Stimulated activated CD4-positive, alpha-beta T cell treated with anti-CD3 and anti-CD28 coated beads, Interleukin-4, amount 100 ng/mL, for 1 hour (primary cell): ENCODE data around the gene CCNK.

Source experiments
- DNase-seq: peaks from one replicate; pipeline ENCODE4 v3.0.0-alpha.2; 2020

CCNK gene

GRCh38 chr14:99467336-99468078 is 13.7 kb upstream of the CCNK start:
- no peak for DNase-seq

- DNase-seq, result no peak
These were observed 13.1 kb upstream of the CCNK start for GRCh38 chr14:99468081-99468480.

DNA sequence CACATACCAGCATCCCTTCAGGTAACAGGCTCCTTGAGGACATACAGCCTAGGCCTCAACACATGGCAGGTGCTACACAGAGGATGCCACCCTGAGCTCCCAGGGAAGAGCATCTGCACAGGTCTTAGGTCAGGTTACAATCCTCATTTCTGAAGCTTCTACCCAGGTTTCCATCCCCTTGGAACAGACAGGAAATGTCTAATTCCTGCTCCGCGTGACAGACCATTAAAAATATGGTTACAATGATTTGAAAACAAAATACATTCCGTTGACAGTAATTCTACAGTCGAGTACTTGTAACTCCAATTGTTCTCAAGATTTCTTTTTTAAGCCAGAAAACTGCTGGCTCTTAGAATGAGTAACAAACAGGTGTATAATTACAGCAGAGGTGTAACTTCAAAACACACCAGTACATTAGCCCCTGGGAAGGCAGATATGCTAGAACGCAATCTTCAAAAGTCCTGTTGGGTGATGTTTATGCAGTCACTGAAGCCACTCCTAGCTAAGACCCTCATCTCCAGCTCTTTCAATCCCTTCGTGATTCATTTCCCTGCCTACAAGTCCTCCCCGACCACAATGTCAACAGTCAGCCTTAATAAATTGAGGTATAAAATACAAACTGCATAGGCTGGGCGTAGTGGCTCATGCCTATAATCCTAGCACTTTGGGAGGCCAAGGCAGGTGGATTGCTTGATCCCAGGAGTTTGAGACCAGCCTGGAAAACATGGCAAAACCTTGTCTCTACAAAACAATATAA is 12.2 kb upstream of the CCNK start:
- DNase-seq, result no peak

DNA sequence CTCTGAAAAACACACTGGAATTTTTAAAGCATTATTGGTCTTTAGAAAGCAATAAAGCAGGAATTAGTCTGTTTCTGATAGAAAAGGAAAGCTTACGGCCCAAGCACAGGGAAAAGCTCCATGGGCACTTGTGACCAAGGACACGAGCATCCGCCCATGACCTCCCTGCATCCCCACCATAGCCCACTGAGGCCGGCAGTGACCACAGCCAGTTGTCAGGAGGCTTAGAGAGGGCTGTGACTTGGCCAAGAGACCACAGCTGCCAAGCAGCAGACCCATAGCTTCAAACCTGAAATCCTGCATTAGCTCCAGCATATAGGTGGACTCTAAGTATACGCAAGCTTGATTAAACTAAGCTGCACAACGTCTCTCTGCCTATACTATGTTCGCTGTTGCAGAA is 9.5 kb upstream of the CCNK start:
- DNase-seq, result no peak

DNA sequence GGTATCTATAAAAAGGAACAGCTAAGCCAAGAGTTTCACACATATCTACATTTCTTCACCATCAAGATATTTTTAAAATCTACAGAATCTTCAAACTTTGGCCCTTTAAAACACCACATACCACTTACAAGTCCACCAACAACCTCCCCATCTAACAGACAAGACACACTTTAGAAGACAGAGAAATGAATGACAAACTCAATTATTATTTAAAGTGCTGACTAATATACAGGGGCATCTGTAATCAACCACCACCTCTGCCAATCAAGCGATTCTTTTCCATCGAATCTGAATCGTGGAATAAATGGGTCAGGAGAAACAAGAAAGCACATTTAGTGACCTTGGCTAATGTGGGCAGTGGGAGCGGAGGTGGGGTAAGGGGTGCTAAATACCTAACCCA is 8.3 kb upstream of the CCNK start:
- no peak for DNase-seq

DNA sequence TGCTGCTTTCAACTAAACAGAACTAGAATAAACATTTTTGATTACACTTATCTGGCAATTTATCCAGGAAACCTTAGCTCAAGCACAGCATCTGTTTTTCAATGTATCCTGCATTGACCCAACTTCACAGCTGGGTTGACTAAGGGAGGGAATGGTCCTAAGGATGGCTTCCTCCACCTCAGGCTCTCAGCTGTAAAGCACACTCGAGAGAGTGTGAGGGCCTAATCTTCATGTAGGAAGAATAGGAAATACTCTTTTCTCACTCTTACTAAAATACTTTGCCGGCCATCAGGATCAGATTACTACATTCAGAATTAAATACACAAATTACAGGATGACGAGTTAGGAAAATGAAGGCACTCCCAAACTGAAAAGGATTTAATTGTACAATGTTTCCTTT is 7.8 kb upstream of the CCNK start:
- no peak for DNase-seq

GRCh38 chr14:99475179-99475578 is 6.0 kb upstream of the CCNK start:
- DNase-seq, result no peak

- DNase-seq, result no peak
These were observed 5.5 kb upstream of the CCNK start for GRCh38 chr14:99475660-99476059.

DNA sequence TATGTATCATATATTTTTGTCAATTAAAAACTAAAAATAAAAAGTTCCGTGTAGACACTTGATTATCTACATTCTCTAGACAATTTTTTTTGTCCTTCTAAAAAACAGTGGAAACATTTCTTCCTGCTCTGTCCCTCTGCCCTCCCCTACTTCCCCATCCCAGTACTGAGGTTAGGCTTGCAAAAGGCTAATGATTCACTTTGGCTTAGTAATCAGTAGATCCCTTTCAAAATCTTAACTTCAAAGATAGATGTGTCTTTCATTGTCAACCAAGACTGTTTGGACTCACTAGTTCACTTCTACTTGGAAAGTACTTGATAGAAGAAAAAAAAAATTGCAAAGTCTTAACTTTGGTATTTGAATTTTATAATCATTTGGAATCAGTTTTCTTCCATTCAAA is 4.3 kb upstream of the CCNK start:
- DNase-seq, result no peak

DNA sequence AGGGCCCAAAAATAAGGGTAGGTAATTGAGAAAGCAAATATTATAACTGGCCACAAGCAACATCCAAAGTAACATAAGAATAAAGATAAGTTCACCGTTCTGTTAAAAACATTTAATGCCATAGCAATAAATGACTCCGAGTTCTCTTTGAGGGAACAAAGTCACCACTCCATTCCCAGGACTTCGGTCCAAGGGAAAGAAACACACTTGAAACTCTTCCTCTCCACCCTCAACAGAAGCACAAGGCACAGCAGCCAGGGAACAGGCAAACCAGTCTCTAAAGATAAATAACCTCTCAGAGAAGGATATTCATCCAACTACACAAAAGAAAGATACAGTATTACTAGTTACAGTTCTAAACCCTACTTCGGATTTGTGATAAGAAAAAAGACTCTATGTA is 3.1 kb upstream of the CCNK start:
- no peak for DNase-seq

GRCh38 chr14:99479160-99479905 is 1.9 kb upstream of the CCNK start:
- no peak for DNase-seq

DNA sequence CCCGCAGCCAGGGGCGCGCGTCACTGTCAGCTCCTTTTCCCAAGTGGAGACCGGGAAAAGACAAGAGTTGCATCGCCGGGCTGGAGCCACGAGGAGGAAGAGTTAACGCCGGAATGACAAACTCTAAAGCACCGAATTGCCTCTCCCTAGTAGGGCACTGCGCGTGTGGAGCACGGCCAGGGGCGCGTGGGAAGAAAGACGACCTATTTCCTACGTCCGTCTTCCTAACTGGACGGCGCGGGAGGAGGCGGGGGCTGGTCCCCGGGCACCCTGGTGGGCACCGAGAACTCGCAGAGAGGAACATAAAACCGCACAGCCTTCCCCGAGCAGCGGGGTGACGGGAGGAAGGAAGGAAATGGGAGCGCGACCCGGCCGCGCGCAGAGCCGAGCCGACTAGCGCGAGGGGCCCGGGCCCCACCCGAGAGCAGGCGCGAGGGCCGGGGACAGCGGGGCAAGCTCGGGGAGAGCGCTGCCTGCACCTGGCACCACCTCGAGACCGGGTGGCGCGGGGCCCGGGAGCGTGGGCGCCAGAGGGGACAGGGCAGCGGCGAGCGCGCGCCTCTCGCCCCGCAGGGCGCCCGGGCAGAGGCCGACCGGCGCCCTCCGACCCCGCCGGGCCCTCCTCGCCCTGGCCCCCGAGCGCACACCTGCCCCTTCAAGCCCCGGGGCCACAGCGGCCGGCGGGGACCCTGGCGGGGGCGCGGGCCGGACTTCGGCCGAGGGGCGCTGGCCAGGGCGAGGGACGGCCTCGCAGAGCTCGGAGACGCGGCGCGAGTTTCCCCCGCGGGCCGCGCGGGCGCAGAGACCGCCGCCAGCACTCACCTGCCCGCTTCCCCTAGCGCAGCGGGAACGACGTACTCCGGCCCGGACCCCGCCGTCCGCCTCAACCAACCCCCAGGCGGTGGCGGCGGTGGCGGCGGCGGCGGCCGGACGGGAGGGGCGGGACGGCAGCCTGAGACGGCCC is 1.0 kb upstream of the CCNK start, which contains the start of gene SETD3:
TSS of gene SETD3 (minus strand) at position 954 of the 964 bp plus-strand sequence. CDS start 15,054 bp downstream, outside the sequence.
- peak; percentile 27 for DNase-seq

DNA sequence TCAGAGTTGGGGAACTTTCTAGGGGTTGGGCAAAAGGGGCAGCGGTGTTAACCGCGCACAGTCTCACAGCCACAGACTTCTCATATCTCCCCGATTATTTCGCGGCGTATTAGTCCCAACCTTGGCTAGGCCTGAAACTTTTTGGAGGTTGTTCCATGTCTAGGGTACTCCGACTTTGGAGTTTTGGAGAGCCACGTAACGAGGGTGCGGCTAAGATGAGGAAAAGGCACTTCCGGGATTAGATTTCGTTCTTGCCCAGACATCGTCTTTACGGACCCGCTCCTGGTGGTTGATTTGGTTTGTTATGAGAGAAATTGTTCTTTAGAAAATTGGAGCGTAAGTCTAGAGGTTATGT is 513 bp downstream of the CCNK start:
- DNase-seq, result no peak

DNA sequence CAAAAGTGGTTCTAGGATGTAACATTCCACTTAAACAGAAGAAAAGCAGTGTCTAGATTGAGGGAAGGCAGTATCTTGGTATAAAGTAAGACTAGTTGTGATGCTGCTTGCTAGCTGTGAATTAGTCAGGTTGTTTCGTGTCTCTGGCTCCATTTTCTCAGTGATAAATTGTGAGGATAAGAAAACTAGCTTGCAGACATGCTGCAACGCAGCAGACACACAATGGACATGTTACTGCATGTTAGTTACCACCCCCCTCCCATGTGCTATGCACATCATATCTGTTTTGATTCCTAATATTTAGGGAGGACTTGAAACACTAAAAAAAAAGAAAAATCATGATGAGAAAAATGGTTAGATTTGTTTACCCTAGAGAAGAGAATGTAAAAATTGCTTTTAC is 2.9 kb downstream of the CCNK start:
- no peak for DNase-seq

DNA sequence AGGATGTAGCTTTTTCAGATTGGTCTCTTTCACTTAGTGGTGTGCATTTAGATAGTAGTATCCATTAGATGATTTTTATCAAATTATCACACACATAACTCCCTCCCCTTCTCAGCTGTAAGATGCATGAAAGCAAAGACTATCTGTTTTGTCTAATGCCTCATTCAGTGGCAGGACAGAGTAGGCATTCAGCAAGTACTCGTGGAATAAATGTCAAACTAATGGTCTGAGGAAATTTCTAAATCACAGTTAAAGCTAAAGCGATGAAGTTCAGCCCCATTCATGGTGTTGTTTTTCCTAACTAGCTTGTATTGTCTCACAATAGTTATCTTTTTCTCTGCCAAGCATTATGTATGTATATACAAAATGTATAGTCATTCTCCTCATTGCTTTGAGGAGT is 16.1 kb downstream of the CCNK start:
- no peak for DNase-seq

DNA sequence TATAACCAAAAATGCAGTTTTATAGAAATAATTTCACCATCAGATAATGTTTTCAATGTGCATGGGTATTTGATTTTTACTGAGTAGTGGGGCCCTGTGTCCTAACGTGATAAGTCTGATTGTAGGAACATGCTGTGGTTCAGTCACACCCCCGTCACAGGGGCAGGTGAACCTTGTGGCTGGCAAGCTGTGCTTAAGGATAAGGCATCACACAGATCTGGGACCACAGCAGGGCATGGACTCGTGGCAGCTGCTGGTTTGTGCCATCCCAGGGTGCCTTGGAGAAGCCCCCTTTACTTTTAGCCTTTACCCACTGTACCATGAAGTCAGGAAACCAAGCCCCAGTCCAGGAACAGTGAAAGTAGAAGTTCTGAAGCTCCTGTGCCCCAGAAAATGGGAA is 16.7 kb downstream of the CCNK start:
- no peak for DNase-seq

- DNase-seq, result no peak
These were observed 21.8 kb downstream of the CCNK start for GRCh38 chr14:99502989-99503421.

DNA sequence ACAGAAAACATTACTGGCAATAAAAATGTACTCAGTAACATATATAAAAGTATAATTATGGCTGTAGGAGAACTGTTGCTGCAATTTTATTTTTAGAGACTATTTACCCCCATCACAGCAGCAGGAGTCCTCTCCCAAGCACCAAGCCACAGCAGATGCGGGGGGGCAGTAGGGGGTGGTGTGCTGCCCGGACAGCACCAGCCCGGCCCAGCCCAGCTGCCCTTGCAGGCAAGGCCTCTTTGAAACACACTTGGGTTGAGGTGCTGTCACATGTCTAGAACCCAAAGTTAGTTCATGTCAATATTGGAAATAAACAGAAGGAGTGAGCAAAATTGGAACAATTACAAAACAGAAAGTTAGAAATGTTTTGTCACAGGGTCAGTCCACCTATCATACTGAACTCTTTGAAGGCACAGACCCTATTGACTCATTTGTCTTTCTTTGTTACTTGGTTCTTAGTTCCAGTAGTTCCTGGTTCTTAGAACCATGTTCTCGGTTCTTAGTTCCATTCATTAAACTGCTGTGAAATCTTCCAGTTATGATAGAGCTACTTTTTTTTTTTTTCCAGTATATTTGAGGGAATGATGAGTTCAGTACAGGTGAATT is 22.7 kb downstream of the CCNK start:
- DNase-seq, result no peak

- DNase-seq, result no peak
These were observed 23.9 kb downstream of the CCNK start for GRCh38 chr14:99505089-99505488.

DNA sequence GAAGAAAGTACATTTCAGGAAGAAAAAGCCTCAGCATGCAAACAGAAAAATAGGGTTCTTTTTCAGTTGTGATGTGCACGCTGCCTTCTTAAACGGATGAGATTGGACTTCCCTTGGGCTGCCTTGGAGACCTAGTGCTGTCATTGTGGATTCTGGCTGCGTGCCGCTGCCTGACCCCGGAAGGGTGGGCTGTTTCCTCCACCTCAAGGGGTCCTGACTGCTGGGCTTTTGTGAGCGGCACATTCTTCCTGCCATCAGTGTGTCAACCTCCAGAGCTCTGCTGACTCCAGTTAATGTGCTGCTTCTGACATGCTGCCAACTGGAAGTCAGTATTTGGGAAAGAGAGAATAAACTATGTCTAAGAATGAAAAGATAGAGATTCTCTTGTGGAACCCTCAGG is 25.1 kb downstream of the CCNK start:
- no peak for DNase-seq

GRCh38 chr14:99507860-99508640 is 26.8 kb downstream of the CCNK start:
- DNase-seq, result no peak
